ENCODE data around the gene SLC17A3.

GRCh38 chr6:25834950-25835349 lies 39.1 kb downstream of the SLC17A3 start:
- TF ChIP-seq CTCF (IDR thresholded peaks at IDR 0.05 in 2 of 3, conservative IDR thresholded peaks at IDR 0.05 in 1 of 3; ENCODE audit: borderline replicate concordance in 1 of 3, insufficient read depth in 1 of 3, low read depth in 2 of 3, low read length in 2 of 3), result no peak
- no peak for TF ChIP-seq ZNF274 (IDR thresholded peaks at IDR 0.05; ENCODE audit: low read depth, low read length)
- TF ChIP-seq EZH2 (IDR thresholded peaks at IDR 0.05), result no peak
- no peak for TF ChIP-seq POLR2A (IDR thresholded peaks at IDR 0.05; ENCODE audit: borderline replicate concordance, extremely low read depth, insufficient read depth, insufficient read length)
- TF ChIP-seq SP1 (IDR thresholded peaks at IDR 0.05; ENCODE audit: low read depth), result no peak
- no peak for TF ChIP-seq EZH2phosphoT487 (IDR thresholded peaks at IDR 0.05; ENCODE audit: borderline replicate concordance)
- no peak for TF ChIP-seq CEBPB (IDR thresholded peaks at IDR 0.05; ENCODE audit: low read depth)
- TF ChIP-seq EGR1 (IDR thresholded peaks at IDR 0.05; ENCODE audit: low read depth), result no peak
- no peak for TF ChIP-seq SIN3A (IDR thresholded peaks at IDR 0.05; ENCODE audit: low read depth)
- TF ChIP-seq JUND (IDR thresholded peaks at IDR 0.05), result no peak
- TF ChIP-seq FOSL1 (IDR thresholded peaks at IDR 0.05; ENCODE audit: low read depth), result no peak
- TF ChIP-seq YY1 (IDR thresholded peaks at IDR 0.05; ENCODE audit: extremely low read depth, insufficient replicate concordance, low read depth, low read length), result no peak
